Liver (tissue), 9 donors: ENCODE results near the gene CCR3. TPM values are rescaled to one million over a fixed set of nuclear protein-coding genes. Genes with fewer than 3 reads are reported as not detected.

Source experiments
- DNase-seq: peaks from one replicate; pipeline ENCODE4 v3.0.0-alpha.2; 2017; ENCODE audit warnings: low spot score
- H3K27ac ChIP-seq, 2 donors: one replicate each; pipeline ENCODE4 v1.7.0; 2013; ENCODE audit warnings: inconsistent platforms in 2 of 2, low read length in 2 of 2, control low read depth in 1 of 2, low read depth in 1 of 2, mild to moderate bottlenecking in 1 of 2
- H3K27me3 ChIP-seq, 4 donors: one replicate each; pipeline versions ENCODE4 v1.6.1 to v1.7.0; 2013; ENCODE audit warnings: low read length in 3 of 4, inconsistent platforms in 1 of 4, mild to moderate bottlenecking in 1 of 4, moderate library complexity in 1 of 4; ENCODE audit not compliant: control insufficient read depth in 4 of 4, insufficient read depth in 4 of 4
- H3K36me3 ChIP-seq, 4 donors: one replicate each; pipeline versions ENCODE4 v1.6.1 to v1.7.0; 2013; ENCODE audit warnings: low read length in 3 of 4, mild to moderate bottlenecking in 3 of 4, low read depth in 1 of 4, moderate library complexity in 1 of 4; ENCODE audit not compliant: control insufficient read depth in 4 of 4, insufficient read depth in 3 of 4
- H3K4me1 ChIP-seq, 4 donors: one replicate each; pipeline versions ENCODE4 v1.6.1 to v1.7.0; 2013; ENCODE audit warnings: low read length in 3 of 4, mild to moderate bottlenecking in 3 of 4, moderate library complexity in 1 of 4; ENCODE audit not compliant: control insufficient read depth in 4 of 4, insufficient read depth in 4 of 4
- H3K4me3 ChIP-seq, 3 donors: one replicate each; pipeline versions ENCODE4 v1.6.1 to v1.7.0; 2013; ENCODE audit warnings: low read length in 3 of 3, control low read depth in 1 of 3, low read depth in 1 of 3, mild to moderate bottlenecking in 1 of 3
- H3K9ac ChIP-seq, 2 donors: one replicate each; pipeline ENCODE4 v1.7.0; 2013; ENCODE audit warnings: low read length in 2 of 2, mild to moderate bottlenecking in 2 of 2, moderate library complexity in 2 of 2, control low read depth in 1 of 2, low read depth in 1 of 2
- H3K9me3 ChIP-seq, 4 donors: one replicate each; pipeline versions ENCODE4 v1.6.1 to v1.7.0; 2013; ENCODE audit warnings: low read length in 3 of 4; ENCODE audit not compliant: control insufficient read depth in 4 of 4
- ATF3 ChIP-seq: IDR thresholded peaks from 2 replicates; pipeline ENCODE4 v1.6.1; 2016; ENCODE audit warnings: antibody characterized with exemption
- CTCF ChIP-seq: fragments of 150-350 bp; IDR thresholded peaks from 2 replicates; pipeline ENCODE4 v1.5.1; 2017; ENCODE audit warnings: improper control_type of control experiment, low read depth, low read length; ENCODE audit not compliant: missing input control
- EGR1 ChIP-seq, 2 donors: IDR thresholded peaks; 2 replicates each; pipeline ENCODE4 v1.6.1; 2016 to 2018; ENCODE audit warnings: antibody characterized with exemption in 2 of 2, low read depth in 2 of 2
- FOXA1 ChIP-seq: IDR thresholded peaks from 2 replicates; pipeline ENCODE4 v1.6.1; 2016; ENCODE audit warnings: antibody characterized with exemption
- FOXA2 ChIP-seq: IDR thresholded peaks from 2 replicates; pipeline ENCODE4 v1.6.1; 2016; ENCODE audit warnings: antibody characterized with exemption
- GABPA ChIP-seq, 2 donors: IDR thresholded peaks in 1 of 2; conservative IDR thresholded peaks in 1 of 2; 2 replicates each; pipeline ENCODE4 v1.6.1; 2016; ENCODE audit warnings: antibody characterized with exemption in 2 of 2, mild to moderate bottlenecking in 1 of 2, moderate library complexity in 1 of 2
- HNF4G ChIP-seq: IDR thresholded peaks from 2 replicates; pipeline ENCODE4 v1.6.1; 2016; ENCODE audit warnings: antibody characterized with exemption
- NR2F2 ChIP-seq: IDR thresholded peaks from 2 replicates; pipeline ENCODE4 v1.6.1; 2016; ENCODE audit warnings: antibody characterized with exemption
- RAD21 ChIP-seq, 2 donors: IDR thresholded peaks; 2 replicates each; pipeline ENCODE4 v1.6.1; 2016; ENCODE audit warnings: antibody characterized with exemption in 2 of 2, mild to moderate bottlenecking in 2 of 2
- RXRA ChIP-seq, 2 donors: IDR thresholded peaks; 2 replicates each; pipeline ENCODE4 v1.6.1; 2017 to 2018; ENCODE audit warnings: antibody characterized with exemption in 2 of 2, mild to moderate bottlenecking in 1 of 2
- SP1 ChIP-seq: IDR thresholded peaks from 2 replicates; pipeline ENCODE4 v1.6.1; 2018; ENCODE audit warnings: antibody characterized with exemption, mild to moderate bottlenecking
- TAF1 ChIP-seq: conservative IDR thresholded peaks from 2 replicates; pipeline ENCODE4 v1.6.1; 2016; ENCODE audit warnings: antibody characterized with exemption, mild to moderate bottlenecking
- WGBS: extraction: QIAGEN DNeasy Blood & Tissue Kit; methylation state at CpG from one replicate; pipeline ENCODE4 v1.1.7; 2013; 5-methylcytosine and 5-hydroxymethylcytosine counted together
- polyA plus RNA-seq, 2 donors: library from polyadenylated mRNA; stranded (reverse) in 1 of 2; unstranded in 1 of 2; fragments of 200-250 nt in 1 of 2; fragments of >200 nt in 1 of 2; fragmentation: Nextera tagmentation in 1 of 2; extraction: Ambion mirVana in 1 of 2; gene quantifications; one replicate each; pipeline versions ENCODE4 v1.2.1 to v1.2.3, GENCODE V29; 2013 to 2015
- total RNA-seq, 2 donors: library from RNA; depleted of rRNA; stranded (reverse); fragments of >200 nt; gene quantifications; one replicate each; pipeline ENCODE4 v1.2.3, GENCODE V29; 2014
- donor health status: healthy.
- donor health status: healthy.
- donor health status: healthy.
- donor health status: healthy.
- donor health status: healthy.

The CCR3 gene
- total and polyA plus RNA-seq, 4 donors = 0.05 to 0.13 TPM; not detected in 2

- TF ChIP-seq NR2F2 = no peak
- TF ChIP-seq HNF4G = no peak
- no peak for TF ChIP-seq GABPA (IDR thresholded peaks at IDR 0.05 in 1 of 2, conservative IDR thresholded peaks at IDR 0.05 in 1 of 2)
- no peak for TF ChIP-seq CTCF
- no peak for TF ChIP-seq SP1
- no peak for TF ChIP-seq EGR1 (IDR thresholded peaks at IDR 0.05; ENCODE audit: low read depth in 2 of 2)
Observed at GRCh38 chr3:46289966-46290365, 47.7 kb downstream of the CCR3 start (continued).

DNA sequence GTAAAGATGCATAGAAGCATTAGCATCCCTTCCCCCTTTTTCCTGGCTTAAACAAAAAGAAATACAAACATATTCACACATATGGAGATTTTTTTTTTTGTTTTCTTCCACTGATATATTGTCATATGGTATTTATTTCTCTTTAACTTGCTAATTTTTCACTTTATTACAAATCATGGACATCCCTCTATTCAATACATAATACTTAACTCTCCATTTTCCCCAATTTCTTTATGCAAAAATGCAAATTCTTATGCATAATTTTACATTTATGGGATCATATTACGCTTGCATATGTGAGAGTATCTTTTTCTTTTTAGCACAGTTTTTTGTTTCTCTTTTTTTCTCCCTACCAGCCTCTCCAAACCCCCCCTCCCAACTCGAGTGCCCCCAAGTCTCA is 48.8 kb downstream of the CCR3 start:
- TF ChIP-seq EGR1 (IDR thresholded peaks at IDR 0.05; ENCODE audit: low read depth in 2 of 2) = no peak
- TF ChIP-seq ATF3 = no peak
- no peak for TF ChIP-seq RXRA (IDR thresholded peaks at IDR 0.05)
- no peak for TF ChIP-seq FOXA2

GRCh38 chr3:46293035-46293724 is 50.9 kb downstream of the CCR3 start:
- no peak for TF ChIP-seq FOXA1
- TF ChIP-seq FOXA2 = no peak
- no peak for TF ChIP-seq EGR1 (IDR thresholded peaks at IDR 0.05; ENCODE audit: low read depth in 2 of 2)
- no peak for TF ChIP-seq CTCF
- no peak for TF ChIP-seq TAF1
- peak in 1 of 2 donors; percentile 14 for TF ChIP-seq RAD21 (IDR thresholded peaks at IDR 0.05)
- Histone ChIP-seq H3K9me3 (no peaks in the 10 kb centered on the region), H3K36me3 (no peaks in the 10 kb centered on the region), H3K9ac (no peak overlapping the region), H3K27ac (no peak overlapping the region), H3K27me3 (no peaks in the 10 kb centered on the region), H3K4me3 (no peak overlapping the region), H3K4me1 (no peaks in the 10 kb centered on the region)
- no peak for DNase-seq
- WGBS = 84% methylated on average over 2 of the region's 2 CpGs

More for the DNA sequence above, 48.8 kb downstream of the CCR3 start:
- Histone ChIP-seq H3K27ac (no peak overlapping the region), H3K4me1 (no peaks in the 10 kb centered on the region), H3K9me3 (no peaks in the 10 kb centered on the region), H3K9ac (no peak overlapping the region), H3K4me3 (no peak overlapping the region), H3K36me3 (no peaks in the 10 kb centered on the region), H3K27me3 (no peaks in the 10 kb centered on the region)
- DNase-seq = no peak
- WGBS = 71% methylated on average over 2 of the region's 2 CpGs
